ENCODE measurements around the gene EIF2AK3. TPM values are rescaled to one million over a fixed set of nuclear protein-coding genes. Genes with fewer than 3 reads are reported as not detected.
A peak's percentile ranks its signal among the peaks of the same experiment; 100 is the strongest.

The EIF2AK3 gene
- polyA plus RNA-seq, 1 of the 3 experiments (the other 2 are of a cell fraction), result 2.2 TPM

DNA sequence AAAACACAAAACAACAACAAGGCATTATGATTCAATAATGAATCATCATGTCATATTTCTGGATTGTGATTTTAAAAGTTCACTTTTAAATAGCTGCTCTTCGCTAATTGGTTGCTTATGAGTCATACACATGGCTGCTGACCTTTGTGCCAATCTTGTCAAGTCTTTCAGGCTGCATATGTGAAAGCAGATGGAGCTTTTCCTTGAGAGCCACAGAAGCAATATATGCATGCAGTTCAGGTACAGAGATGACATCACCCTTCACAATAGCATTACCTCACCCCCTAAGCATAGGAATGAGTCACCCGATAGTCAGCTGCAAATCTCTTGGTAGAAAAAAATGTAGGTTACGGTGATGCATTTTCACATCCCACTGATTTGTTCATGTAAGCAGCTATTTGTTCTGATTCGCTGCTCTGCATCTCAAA lies 27.2 kb downstream of the EIF2AK3 start (continued):
- TF ChIP-seq CTCF (IDR thresholded peaks at IDR 0.05) (no peak), YY1 (IDR thresholded peaks at IDR 0.05; ENCODE audit: low read depth) (peak; percentile 32; the same call in 1 of the 2 replicates), TCF12 (IDR thresholded peaks at IDR 0.05) (peak; percentile 87), MAX (IDR thresholded peaks at IDR 0.05; ENCODE audit: low read depth) (peak; percentile 35; the same call in 1 of the 2 replicates), GATA2 (CRISPR knock-in tag; IDR thresholded peaks at IDR 0.05) (no peak), GABPA (IDR thresholded peaks at IDR 0.05; ENCODE audit: low read depth) (no peak), POLR2AphosphoS5 (IDR thresholded peaks at IDR 0.05; ENCODE audit: low read depth, low read length) (peak; percentile 44; the same call in 1 of the 2 replicates), RXRA (IDR thresholded peaks at IDR 0.05; ENCODE audit: borderline replicate concordance, low read depth) (peak; percentile 81), EP300 (IDR thresholded peaks at IDR 0.05; ENCODE audit: borderline replicate concordance in 1 of 2, low read depth in 1 of 2, low read length in 1 of 2) (peak in 1 of 2 experiments; percentile 50; a peak in 2 of 4 replicates), TEAD4 (IDR thresholded peaks at IDR 0.05; ENCODE audit: borderline replicate concordance, insufficient read depth) (peak; percentile 52; the same call in 1 of the 2 replicates), MXI1 (IDR thresholded peaks at IDR 0.05; ENCODE audit: low read depth, low read length) (peak; percentile 41; the same call in 1 of the 2 replicates), USF2 (IDR thresholded peaks at IDR 0.05; ENCODE audit: borderline replicate concordance, low read depth, low read length) (no peak), RFX5 (IDR thresholded peaks at IDR 0.05; ENCODE audit: low read length) (no peak)
- TF ChIP-seq, protein P1, sequence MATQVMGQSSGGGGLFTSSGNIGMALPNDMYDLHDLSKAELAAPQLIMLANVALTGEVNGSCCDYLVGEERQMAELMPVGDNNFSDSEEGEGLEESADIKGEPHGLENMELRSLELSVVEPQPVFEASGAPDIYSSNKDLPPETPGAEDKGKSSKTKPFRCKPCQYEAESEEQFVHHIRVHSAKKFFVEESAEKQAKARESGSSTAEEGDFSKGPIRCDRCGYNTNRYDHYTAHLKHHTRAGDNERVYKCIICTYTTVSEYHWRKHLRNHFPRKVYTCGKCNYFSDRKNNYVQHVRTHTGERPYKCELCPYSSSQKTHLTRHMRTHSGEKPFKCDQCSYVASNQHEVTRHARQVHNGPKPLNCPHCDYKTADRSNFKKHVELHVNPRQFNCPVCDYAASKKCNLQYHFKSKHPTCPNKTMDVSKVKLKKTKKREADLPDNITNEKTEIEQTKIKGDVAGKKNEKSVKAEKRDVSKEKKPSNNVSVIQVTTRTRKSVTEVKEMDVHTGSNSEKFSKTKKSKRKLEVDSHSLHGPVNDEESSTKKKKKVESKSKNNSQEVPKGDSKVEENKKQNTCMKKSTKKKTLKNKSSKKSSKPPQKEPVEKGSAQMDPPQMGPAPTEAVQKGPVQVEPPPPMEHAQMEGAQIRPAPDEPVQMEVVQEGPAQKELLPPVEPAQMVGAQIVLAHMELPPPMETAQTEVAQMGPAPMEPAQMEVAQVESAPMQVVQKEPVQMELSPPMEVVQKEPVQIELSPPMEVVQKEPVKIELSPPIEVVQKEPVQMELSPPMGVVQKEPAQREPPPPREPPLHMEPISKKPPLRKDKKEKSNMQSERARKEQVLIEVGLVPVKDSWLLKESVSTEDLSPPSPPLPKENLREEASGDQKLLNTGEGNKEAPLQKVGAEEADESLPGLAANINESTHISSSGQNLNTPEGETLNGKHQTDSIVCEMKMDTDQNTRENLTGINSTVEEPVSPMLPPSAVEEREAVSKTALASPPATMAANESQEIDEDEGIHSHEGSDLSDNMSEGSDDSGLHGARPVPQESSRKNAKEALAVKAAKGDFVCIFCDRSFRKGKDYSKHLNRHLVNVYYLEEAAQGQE (IDR thresholded peaks at IDR 0.05; ENCODE audit: low read depth, low read length), result peak; percentile 33; the same call in 1 of the 2 replicates
